A549 (cell line): ENCODE results near the gene RBM17. TPM values are rescaled to one million over a fixed set of nuclear protein-coding genes. Genes with fewer than 3 reads are reported as not detected.

Experiments used
- ATAC-seq, 2 experiments: fragments of 200-7000 bp in 1 of 2; fragments of >200 bp in 1 of 2; cut with Nextera tagmentation in 1 of 2; cut with Tn5 transposase in 1 of 2; 3 replicates each; pipeline versions ENCODE4 v1.8.0 to v1.9.1; 2018 to 2020; ENCODE audit warnings: mild to moderate bottlenecking in 1 of 2, moderate library complexity in 1 of 2
- CTCF ChIA-PET: fragments of 300-600 bp; sonication (Branson Sonifier 250); formaldehyde crosslinking; extraction: SDS; loops from one replicate; lab custom pipeline; 2021; ENCODE audit warnings: antibody characterized with exemption, inconsistent platforms; lab: Yijun Ruan, JAX
- POLR2A ChIA-PET: fragments of 350-600 bp; formaldehyde crosslinking; extraction: SDS; loops from one replicate; lab custom pipeline; 2021; ENCODE audit warnings: antibody characterized with exemption, inconsistent platforms; lab: Yijun Ruan, JAX
- DNase-seq, 2 experiments: peaks; one replicate each; pipeline versions ENCODE4 v3.0.0 to v3.0.0-alpha.2; 2011 to 2016; ENCODE audit warnings: low read depth in 1 of 2, low spot score in 1 of 2
- FAIRE-seq: peaks from 2 replicates; lab custom pipeline; 2011; peaks lifted over from hg19 to GRCh38; lab: Jason Lieb, UNC
- H3K27ac ChIP-seq, 2 experiments: fragments of >200 bp; sonication (Bioruptor Twin); formaldehyde crosslinking; 3 replicates each; pipeline ENCODE4 v1.5.1; 2016 to 2017
- H3K4me1 ChIP-seq: fragments of >200 bp; sonication (Bioruptor Twin); formaldehyde crosslinking; 3 replicates; pipeline ENCODE4 v1.6.1; 2016
- H3K4me2 ChIP-seq: fragments of >200 bp; sonication (Bioruptor Twin); formaldehyde crosslinking; 3 replicates; pipeline ENCODE4 v1.6.1; 2016
- H3K4me3 ChIP-seq: fragments of >200 bp; sonication (Bioruptor Twin); formaldehyde crosslinking; 3 replicates; pipeline ENCODE4 v1.5.1; 2016
- H3K9me3 ChIP-seq: fragments of >200 bp; sonication (Bioruptor Twin); formaldehyde crosslinking; 3 replicates; pipeline ENCODE4 v1.6.1; 2016
- ATOH8 ChIP-seq: fragments of 250-450 bp; sonication (Bioruptor Pico); IDR thresholded peaks from 2 replicates; pipeline ENCODE4 v1.5.0; 2020; ENCODE audit warnings: low read depth, mild to moderate bottlenecking, moderate library complexity
- BCL3 ChIP-seq: fragments of >200 bp; sonication (Bioruptor Twin); formaldehyde crosslinking; IDR thresholded peaks from 3 replicates; pipeline ENCODE4 v1.6.1; 2016
- BHLHE40 ChIP-seq: IDR thresholded peaks from 2 replicates; pipeline ENCODE4 v1.6.1; 2012; ENCODE audit warnings: low read depth, low read length, inconsistent platforms
- CBX2 ChIP-seq: fragments of 200-600 bp; sonication (generic); IDR thresholded peaks from 2 replicates; pipeline ENCODE4 v1.6.1; 2016; ENCODE audit warnings: low read depth, mild to moderate bottlenecking, borderline replicate concordance
- CEBPB ChIP-seq, 2 experiments: fragments of >200 bp in 1 of 2; sonication (Bioruptor Twin) in 1 of 2; formaldehyde crosslinking in 1 of 2; IDR thresholded peaks; 2 replicates each; pipeline ENCODE4 v1.6.1; 2012 to 2016
- EHF ChIP-seq: fragments of 250-450 bp; sonication (Bioruptor Pico); IDR thresholded peaks from 2 replicates; pipeline ENCODE4 v1.5.0; 2020; ENCODE audit warnings: mild to moderate bottlenecking
- EHMT2 ChIP-seq: fragments of 200-600 bp; sonication (generic); IDR thresholded peaks from 2 replicates; pipeline ENCODE4 v1.6.1; 2016; ENCODE audit warnings: antibody characterized with exemption, low read depth, mild to moderate bottlenecking, moderate library complexity
- ESRRA ChIP-seq: fragments of 150-350 bp; IDR thresholded peaks from 2 replicates; pipeline ENCODE4 v1.6.1; 2014; ENCODE audit warnings: mild to moderate bottlenecking, low read length, borderline replicate concordance
- HDAC2 ChIP-seq: fragments of 200-600 bp; sonication (generic); IDR thresholded peaks from 2 replicates; pipeline ENCODE4 v1.6.1; 2016
- HMGXB4 ChIP-seq: fragments of 250-450 bp; sonication (Bioruptor Pico); IDR thresholded peaks from 2 replicates; pipeline ENCODE4 v1.5.0; 2021; ENCODE audit warnings: mild to moderate bottlenecking, moderate library complexity, borderline replicate concordance
- HOXB5 ChIP-seq: fragments of 250-450 bp; sonication (Bioruptor Pico); IDR thresholded peaks from 2 replicates; pipeline ENCODE4 v1.5.0; 2020; ENCODE audit warnings: mild to moderate bottlenecking, moderate library complexity
- JUN ChIP-seq, 2 experiments: fragments of >200 bp; sonication (Bioruptor Twin); formaldehyde crosslinking; IDR thresholded peaks; 2 replicates in 1 of 2; 3 replicates in 1 of 2; pipeline ENCODE4 v1.6.1; 2016 to 2017
- KDM5A ChIP-seq: fragments of 200-600 bp; sonication (generic); IDR thresholded peaks from 2 replicates; pipeline ENCODE4 v1.6.1; 2016; ENCODE audit warnings: antibody characterized with exemption, mild to moderate bottlenecking
- MAFK ChIP-seq: fragments of 450-650 bp; IDR thresholded peaks from 2 replicates; pipeline ENCODE4 v1.6.1; 2014; ENCODE audit not compliant: partially characterized antibody
- MAX ChIP-seq: IDR thresholded peaks from 2 replicates; pipeline ENCODE4 v1.6.1; 2012
- PBX3 ChIP-seq: IDR thresholded peaks from 2 replicates; pipeline ENCODE4 v1.6.1; 2012
- POLR2A ChIP-seq: IDR thresholded peaks from 2 replicates; pipeline ENCODE4 v1.6.1; 2012; ENCODE audit warnings: mild to moderate bottlenecking, low read length
- POLR2AphosphoS2 ChIP-seq: conservative IDR thresholded peaks from 2 replicates; pipeline ENCODE4 v1.6.1; 2012; ENCODE audit warnings: low read length, improper control_type of control experiment, inconsistent platforms
- RCOR1 ChIP-seq: fragments of 150-350 bp; IDR thresholded peaks from 2 replicates; pipeline ENCODE4 v1.6.1; 2014; ENCODE audit warnings: antibody characterized with exemption, low read length, low read depth
- TFCP2L1 ChIP-seq: fragments of 250-450 bp; sonication (Bioruptor Pico); IDR thresholded peaks from 2 replicates; pipeline ENCODE4 v1.5.0; 2021; ENCODE audit warnings: mild to moderate bottlenecking
- TP53 ChIP-seq: fragments of 250-450 bp; sonication (Bioruptor Pico); IDR thresholded peaks from 2 replicates; pipeline ENCODE4 v1.5.0; 2021; ENCODE audit warnings: mild to moderate bottlenecking, moderate library complexity
- ZC3H11A ChIP-seq: fragments of 450-650 bp; IDR thresholded peaks from 2 replicates; pipeline ENCODE4 v1.6.1; 2014; ENCODE audit warnings: antibody characterized with exemption, mild to moderate bottlenecking
- ZNF302 ChIP-seq: fragments of 250-450 bp; sonication (Bioruptor Pico); IDR thresholded peaks from 2 replicates; pipeline ENCODE4 v1.9.0; 2021; ENCODE audit warnings: inconsistent platforms, mild to moderate bottlenecking, moderate library complexity
- WGBS: methylation state at CpG from one replicate; pipeline ENCODE4 v1.1.6; 2017; ENCODE audit errors: missing lambda C conversion rate; 5-methylcytosine and 5-hydroxymethylcytosine counted together
- polyA plus RNA-seq, 4 experiments: library from polyadenylated mRNA; depleted of rRNA in 3 of 4; stranded (reverse); fragments of >200 nt; fragmentation: RNase III in 1 of 4; extraction: RNeasy Plus Mini Kit Qiagen cat#74134 plus additional on column Dnase treatment in 1 of 4; gene quantifications; 2 replicates in 3 of 4; 3 replicates in 1 of 4; pipeline ENCODE4 v1.2.3, GENCODE V29; 2011 to 2017

RBM17 gene
- polyA plus RNA-seq, 2 of the 4 experiments (the other 2 are of a cell fraction) = 75.2 to 121 TPM

GRCh38 chr10:6065406-6065805, 23.4 kb upstream of the RBM17 start:
- Histone ChIP-seq H3K4me3 (no peak overlapping the region), H3K9me3 (no peaks in the 10 kb centered on the region), H3K4me1 (no peaks in the 10 kb centered on the region), H3K27ac (no peak overlapping the region), H3K4me2 (no peak overlapping the region)
- 43% methylated on average over 3 of the region's 3 CpGs for WGBS
- POLR2A ChIA-PET = no interaction called here
- CTCF ChIA-PET = interaction anchor here (0.6 kb wide), 1 partner anchor 19 kb away, joined by 3 read pairs; no protein-coding TSS in a partner anchor
- FAIRE-seq (no peak), ATAC-seq (no peak), DNase-seq (no peak)
- TF ChIP-seq ATOH8 (no peak), CBX2 (no peak), ZNF302 (CRISPR knock-in tag) (no peak), KDM5A (no peak), RCOR1 (no peak)
- TF ChIP-seq, all 56 proteins: peak for 0

- TF ChIP-seq POLR2AphosphoS2 (no peak), MAFK (no peak), EHMT2 (no peak), PBX3 (no peak), BCL3 (no peak), JUN (IDR thresholded peaks at IDR 0.05) (no peak), ESRRA (no peak), EHF (no peak), HOXB5 (CRISPR knock-in tag) (no peak)
- ATAC-seq (no peak), FAIRE-seq (no peak), DNase-seq (no peak)
- Histone ChIP-seq H3K27ac (no peak overlapping the region), H3K9me3 (no peaks in the 10 kb centered on the region), H3K4me2 (no peak overlapping the region), H3K4me3 (no peak overlapping the region), H3K4me1 (no peaks in the 10 kb centered on the region)
- ChIA-PET POLR2A (no interaction called here), CTCF (interaction anchor here (0.6 to 3.3 kb wide), 4 partner anchors 11 to 59 kb away, joined by 3 to 13 read pairs (median 3); no protein-coding TSS in a partner anchor)
- WGBS = 75% methylated on average over 4 of the region's 4 CpGs
Measured at GRCh38 chr10:6065835-6066234, 23.0 kb upstream of the RBM17 start.

GRCh38 chr10:6067457-6067856, 21.4 kb upstream of the RBM17 start:
- ChIA-PET CTCF (interaction anchor here (1.1 to 3.3 kb wide), 3 partner anchors 13 to 339 kb away, joined by 3 to 13 read pairs (median 4); no protein-coding TSS in a partner anchor), POLR2A (no interaction called here)

More at GRCh38 chr10:6067457-6067856, 21.4 kb upstream of the RBM17 start:
- DNase-seq (no peak), ATAC-seq (no peak), FAIRE-seq (no peak)
- H3K27ac ChIP-seq = no peak overlapping the region
- 17% methylated on average over 4 of the region's 4 CpGs for WGBS
- H3K4me2 ChIP-seq = no peak overlapping the region
- TF ChIP-seq CBX2 = no peak
- no peak for TF ChIP-seq CEBPB (IDR thresholded peaks at IDR 0.05)
- no peak for TF ChIP-seq BHLHE40
- no peak for TF ChIP-seq ESRRA
- no peak for TF ChIP-seq TP53 (CRISPR knock-in tag)
- TF ChIP-seq ZC3H11A = no peak
- TF ChIP-seq MAX = no peak
- no peak for TF ChIP-seq HMGXB4 (CRISPR knock-in tag)
- no peak for TF ChIP-seq JUN (IDR thresholded peaks at IDR 0.05)
- no peak for TF ChIP-seq TFCP2L1 (CRISPR knock-in tag)
- no peak for TF ChIP-seq POLR2A
- TF ChIP-seq HDAC2 = no peak
- no peaks in the 10 kb centered on the region for H3K4me1 ChIP-seq
- H3K9me3 ChIP-seq = no peaks in the 10 kb centered on the region
- H3K4me3 ChIP-seq = no peak overlapping the region
